Activated CD4-positive, alpha-beta memory T cell treated with anti-CD3 and anti-CD28 coated beads, Interleukin-2, amount 10 ng/mL, durations not matched to agents 7 days and 5 days (primary cell): ENCODE measurements around the gene CNOT6. TPM values are rescaled to one million over a fixed set of nuclear protein-coding genes. Genes with fewer than 3 reads are reported as not detected.
"Not testable (repeated sequence)": the region's sequence is repeated elsewhere in the genome, so short reads cannot be mapped to it uniquely, and the experiment has no call there.

Source experiments
- CTCF ChIA-PET: fragments of 350-600 bp; sonication (Branson Sonifier 250); formaldehyde crosslinking; loops from one replicate; lab custom pipeline; 2021; ENCODE audit warnings: antibody characterized with exemption, inconsistent platforms; lab: Charles Lee
- POLR2A ChIA-PET: fragments of 350-600 bp; sonication (Branson Sonifier 250); formaldehyde crosslinking; loops from one replicate; lab custom pipeline; 2021; ENCODE audit warnings: antibody characterized with exemption; lab: Charles Lee
- DNase-seq: peaks from one replicate; pipeline ENCODE4 v3.0.0-alpha.2; 2020
- H3K27ac Mint-ChIP-seq: one replicate; pipeline ENCODE4 v1.8.0; 2021; ENCODE audit warnings: mild to moderate bottlenecking, mixed read lengths
- H3K27me3 Mint-ChIP-seq: one replicate; pipeline ENCODE4 v1.8.0; 2021; ENCODE audit warnings: mixed read lengths
- H3K36me3 Mint-ChIP-seq: one replicate; pipeline ENCODE4 v1.8.0; 2021; ENCODE audit warnings: low read depth, mixed read lengths
- H3K4me1 Mint-ChIP-seq: one replicate; pipeline ENCODE4 v1.8.0; 2021; ENCODE audit warnings: mixed read lengths
- H3K4me3 Mint-ChIP-seq: one replicate; pipeline ENCODE4 v1.8.0; 2021; ENCODE audit warnings: mild to moderate bottlenecking, mixed read lengths
- H3K9me3 Mint-ChIP-seq: one replicate; pipeline ENCODE4 v1.8.0; 2021; ENCODE audit warnings: mixed read lengths
- total RNA-seq, 2 experiments: library from RNA; stranded (reverse); gene quantifications; one replicate each; pipeline ENCODE4 v1.2.3, GENCODE V29; 2021

The CNOT6 gene
- total RNA-seq, 2 experiments from 2014 or later = 34.9 to 36.2 TPM

DNA sequence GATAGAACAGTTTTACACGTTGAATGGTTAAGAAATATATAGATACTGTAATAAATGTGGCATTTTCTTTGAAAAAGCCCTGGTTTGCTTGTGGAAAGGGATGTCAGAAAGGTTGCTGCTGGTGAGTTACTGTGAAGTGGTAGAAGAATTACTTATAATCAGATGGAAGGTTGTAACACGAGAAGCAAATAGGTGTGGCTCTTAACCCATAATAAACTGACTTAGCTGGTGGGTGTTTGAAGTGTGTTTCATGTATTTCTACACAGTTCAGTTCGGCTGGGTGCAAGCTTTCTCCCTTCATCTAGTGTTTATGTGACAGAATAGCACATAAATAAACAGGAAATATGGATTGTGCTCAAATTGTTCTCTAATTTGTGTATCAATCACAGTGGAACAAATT is 5.5 kb downstream of the CNOT6 start:
- Mint-ChIP-seq H3K9me3 (no peaks in the 10 kb centered on the region), H3K27me3 (no peaks in the 10 kb centered on the region), H3K4me1 (peaks cover 23% of the 10 kb centered on the region), H3K36me3 (peaks cover 29% of the 10 kb centered on the region), H3K27ac (no peak overlapping the region), H3K4me3 (no peak overlapping the region)
- CTCF ChIA-PET = no interaction called here
- POLR2A ChIA-PET = no interaction called here
- no peak for DNase-seq

DNA sequence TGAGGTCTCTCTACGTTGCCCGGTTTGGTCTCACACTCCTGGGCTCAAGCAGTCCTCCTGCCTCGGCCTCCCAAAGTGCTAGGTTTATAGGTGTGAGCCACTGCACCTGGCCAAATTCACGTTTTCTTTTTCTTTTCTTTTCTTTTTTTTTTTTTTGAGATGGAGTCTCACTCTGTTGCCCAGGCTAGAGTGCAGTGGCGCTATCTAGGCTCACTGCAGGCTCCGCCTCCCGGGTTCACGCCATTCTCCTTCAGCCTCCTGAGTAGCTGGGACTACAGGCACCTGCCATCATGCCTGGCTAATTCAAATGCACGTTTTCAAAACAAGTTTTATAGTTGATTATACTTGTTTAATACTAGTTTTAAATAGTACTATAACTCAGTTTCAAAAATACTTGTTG is 6.1 kb downstream of the CNOT6 start:
- POLR2A ChIA-PET, DNase-seq, H3K27ac Mint-ChIP-seq, H3K4me3 Mint-ChIP-seq, H3K9me3 Mint-ChIP-seq, H3K27me3 Mint-ChIP-seq, CTCF ChIA-PET: not testable (repeated sequence)
- peaks cover 29% of the 10 kb centered on the region for H3K36me3 Mint-ChIP-seq
- H3K4me1 Mint-ChIP-seq = peaks cover 19% of the 10 kb centered on the region

DNA sequence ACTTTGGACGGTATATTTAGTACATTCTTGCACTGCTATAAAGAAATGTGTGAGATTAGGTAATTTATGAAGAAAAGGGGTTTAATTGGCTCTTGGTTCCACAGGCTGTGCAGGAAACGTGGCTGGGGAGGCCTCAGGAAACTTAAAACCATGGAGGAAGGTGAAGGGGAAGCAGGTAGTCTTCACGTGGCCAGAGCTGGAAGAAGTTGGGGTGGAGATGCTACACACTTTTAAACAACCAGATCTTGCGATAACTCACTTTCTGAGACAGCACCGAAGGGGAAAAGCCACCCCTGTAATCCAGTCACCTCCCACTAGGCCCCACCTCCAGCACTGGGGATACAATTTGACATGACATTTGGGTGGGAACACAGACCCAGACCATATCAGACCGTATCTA is 13.5 kb downstream of the CNOT6 start:
- H3K27me3 Mint-ChIP-seq = no peaks in the 10 kb centered on the region
- POLR2A ChIA-PET = no interaction called here
- DNase-seq = no peak
- peaks cover 28% of the 10 kb centered on the region for H3K36me3 Mint-ChIP-seq
- no peak overlapping the region for H3K4me3 Mint-ChIP-seq
- H3K9me3 Mint-ChIP-seq = no peaks in the 10 kb centered on the region
- CTCF ChIA-PET = no interaction called here
- H3K27ac Mint-ChIP-seq = no peak overlapping the region
- peaks cover 12% of the 10 kb centered on the region for H3K4me1 Mint-ChIP-seq

DNA sequence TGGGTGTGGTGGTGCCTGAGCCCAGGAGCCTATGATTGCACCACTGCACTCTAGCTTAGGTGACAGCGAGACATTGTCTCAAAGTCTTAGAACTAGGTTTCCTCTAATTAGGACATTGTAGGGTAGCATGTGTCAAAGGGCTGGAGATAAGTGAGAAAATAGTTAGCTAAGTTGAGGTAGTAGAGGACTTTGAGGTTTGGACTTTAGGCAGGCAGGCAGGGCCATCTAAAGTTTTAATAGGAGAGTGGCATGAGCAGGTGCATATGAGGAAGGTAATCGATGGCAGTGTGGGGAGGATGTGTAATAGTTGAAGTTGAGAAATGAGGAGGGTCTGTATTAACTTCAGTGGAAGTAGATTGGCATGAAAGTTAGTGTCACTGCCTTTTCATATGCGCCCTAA is 21.1 kb downstream of the CNOT6 start:
- no peak overlapping the region for H3K4me3 Mint-ChIP-seq
- H3K4me1 Mint-ChIP-seq = peaks cover 8% of the 10 kb centered on the region
- CTCF ChIA-PET = no interaction called here
- POLR2A ChIA-PET = no interaction called here
- H3K27me3 Mint-ChIP-seq = no peaks in the 10 kb centered on the region
- H3K36me3 Mint-ChIP-seq = peaks cover 15% of the 10 kb centered on the region
- no peak for DNase-seq
- no peak overlapping the region for H3K27ac Mint-ChIP-seq
- H3K9me3 Mint-ChIP-seq = no peaks in the 10 kb centered on the region

- CTCF ChIA-PET, POLR2A ChIA-PET, DNase-seq, H3K9me3 Mint-ChIP-seq, H3K4me3 Mint-ChIP-seq, H3K4me1 Mint-ChIP-seq, H3K27ac Mint-ChIP-seq, H3K27me3 Mint-ChIP-seq: not testable (repeated sequence)
- H3K36me3 Mint-ChIP-seq = peaks cover 15% of the 10 kb centered on the region
Measured at GRCh38 chr5:180515974-180516373, 21.8 kb downstream of the CNOT6 start.

- CTCF ChIA-PET = no interaction called here
- H3K4me1 Mint-ChIP-seq = peaks cover 8% of the 10 kb centered on the region
- no peak overlapping the region for H3K4me3 Mint-ChIP-seq
- POLR2A ChIA-PET = no interaction called here
- no peaks in the 10 kb centered on the region for H3K9me3 Mint-ChIP-seq
- DNase-seq = no peak
- H3K36me3 Mint-ChIP-seq = peaks cover 15% of the 10 kb centered on the region
- no peaks in the 10 kb centered on the region for H3K27me3 Mint-ChIP-seq
- H3K27ac Mint-ChIP-seq = no peak overlapping the region
Measured at GRCh38 chr5:180516440-180516839, 22.3 kb downstream of the CNOT6 start.

DNA sequence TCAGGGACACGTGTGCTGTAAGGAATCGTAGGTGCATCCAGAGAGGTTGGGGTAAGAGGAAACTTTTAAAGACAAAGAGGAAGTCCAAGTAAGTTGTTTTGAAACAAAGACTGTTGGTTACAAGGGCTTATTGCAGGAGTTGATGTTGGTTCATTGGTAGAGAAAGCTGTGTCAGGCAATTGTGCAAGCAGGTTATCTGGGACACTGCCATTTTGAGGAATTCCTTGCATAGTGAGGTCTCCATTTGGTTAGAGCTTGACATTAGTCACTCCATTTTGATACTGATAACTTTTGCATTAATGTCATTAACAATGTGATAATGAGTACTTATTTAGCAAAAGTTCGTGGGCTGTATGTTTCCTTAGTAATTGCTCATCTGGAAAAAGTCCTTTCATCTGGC is 24.9 kb downstream of the CNOT6 start:
- H3K4me1 Mint-ChIP-seq = peaks cover 30% of the 10 kb centered on the region
- H3K27ac Mint-ChIP-seq = no peak overlapping the region
- CTCF ChIA-PET = interaction anchor here (1.1 kb wide), 1 partner anchor 86 kb away, joined by 3 read pairs; no protein-coding TSS in a partner anchor

DNA sequence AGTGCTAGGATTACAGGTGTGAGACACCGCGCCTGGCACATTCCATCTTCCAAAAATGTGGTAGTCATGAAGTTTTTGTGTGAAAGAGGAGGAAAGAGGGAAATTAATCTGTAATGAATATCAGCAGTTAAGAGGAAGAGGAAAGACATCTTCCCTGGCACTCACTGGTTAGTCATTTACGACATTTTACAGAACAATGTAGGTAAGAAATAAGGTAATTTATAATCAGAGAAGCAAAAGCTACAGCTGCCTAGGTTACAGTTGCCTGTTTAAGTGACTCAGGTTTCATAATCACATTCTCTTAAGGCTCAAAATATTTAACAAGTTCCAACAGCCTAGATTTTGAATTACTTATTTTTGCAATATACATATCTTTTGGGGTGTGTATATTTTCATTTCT is 26.9 kb downstream of the CNOT6 start:
- POLR2A ChIA-PET = no interaction called here
- Mint-ChIP-seq H3K27ac (no peak overlapping the region), H3K36me3 (peaks cover 2% of the 10 kb centered on the region), H3K4me3 (no peak overlapping the region), H3K4me1 (peaks cover 37% of the 10 kb centered on the region), H3K27me3 (no peaks in the 10 kb centered on the region), H3K9me3 (no peaks in the 10 kb centered on the region)
- no peak for DNase-seq
- CTCF ChIA-PET = interaction anchor here (0.6 kb wide), 1 partner anchor 62 kb away, joined by 4 read pairs; no protein-coding TSS in a partner anchor

More for the DNA sequence above, 24.9 kb downstream of the CNOT6 start:
- no peaks in the 10 kb centered on the region for H3K27me3 Mint-ChIP-seq
- no peaks in the 10 kb centered on the region for H3K9me3 Mint-ChIP-seq
- no peak overlapping the region for H3K4me3 Mint-ChIP-seq
- peaks cover 9% of the 10 kb centered on the region for H3K36me3 Mint-ChIP-seq
- DNase-seq = no peak
- POLR2A ChIA-PET = no interaction called here

GRCh38 chr5:180521591-180521990 is 27.4 kb downstream of the CNOT6 start:
- Mint-ChIP-seq H3K4me1 (peaks cover 39% of the 10 kb centered on the region), H3K27me3 (no peaks in the 10 kb centered on the region), H3K36me3 (peaks cover 6% of the 10 kb centered on the region), H3K9me3 (no peaks in the 10 kb centered on the region), H3K4me3 (no peak overlapping the region), H3K27ac (no peak overlapping the region)
- ChIA-PET CTCF (interaction anchor here (0.6 kb wide), 1 partner anchor 61 kb away, joined by 4 read pairs; no protein-coding TSS in a partner anchor), POLR2A (interaction anchor here (0.7 kb wide), 1 partner anchor 610 kb away, joined by 3 read pairs; no protein-coding TSS in a partner anchor)
- DNase-seq = no peak

DNA sequence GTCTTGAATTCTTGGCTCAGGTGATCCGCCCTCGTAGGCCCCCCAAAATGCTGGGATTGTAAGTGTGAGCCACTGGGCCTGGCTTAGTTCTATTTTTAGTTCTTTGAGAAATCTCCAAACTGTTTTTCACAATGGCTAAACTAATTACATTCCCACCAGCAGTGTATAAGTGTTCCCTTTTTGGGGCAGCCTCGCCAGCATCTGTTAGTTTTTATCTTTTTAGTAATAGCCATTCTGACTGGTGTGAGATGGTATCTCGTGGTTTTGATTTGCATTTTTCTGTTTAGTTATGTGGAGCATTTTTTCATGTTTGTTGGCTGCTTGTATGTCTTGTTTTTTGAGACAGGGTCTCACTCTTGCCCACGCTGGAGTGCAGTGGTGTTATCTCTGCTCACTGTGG is 28.2 kb downstream of the CNOT6 start:
- Mint-ChIP-seq H3K4me3 (no peak overlapping the region), H3K27me3 (no peaks in the 10 kb centered on the region)
- POLR2A ChIA-PET = interaction anchor here (0.7 kb wide), 1 partner anchor 610 kb away, joined by 3 read pairs; no protein-coding TSS in a partner anchor

DNA sequence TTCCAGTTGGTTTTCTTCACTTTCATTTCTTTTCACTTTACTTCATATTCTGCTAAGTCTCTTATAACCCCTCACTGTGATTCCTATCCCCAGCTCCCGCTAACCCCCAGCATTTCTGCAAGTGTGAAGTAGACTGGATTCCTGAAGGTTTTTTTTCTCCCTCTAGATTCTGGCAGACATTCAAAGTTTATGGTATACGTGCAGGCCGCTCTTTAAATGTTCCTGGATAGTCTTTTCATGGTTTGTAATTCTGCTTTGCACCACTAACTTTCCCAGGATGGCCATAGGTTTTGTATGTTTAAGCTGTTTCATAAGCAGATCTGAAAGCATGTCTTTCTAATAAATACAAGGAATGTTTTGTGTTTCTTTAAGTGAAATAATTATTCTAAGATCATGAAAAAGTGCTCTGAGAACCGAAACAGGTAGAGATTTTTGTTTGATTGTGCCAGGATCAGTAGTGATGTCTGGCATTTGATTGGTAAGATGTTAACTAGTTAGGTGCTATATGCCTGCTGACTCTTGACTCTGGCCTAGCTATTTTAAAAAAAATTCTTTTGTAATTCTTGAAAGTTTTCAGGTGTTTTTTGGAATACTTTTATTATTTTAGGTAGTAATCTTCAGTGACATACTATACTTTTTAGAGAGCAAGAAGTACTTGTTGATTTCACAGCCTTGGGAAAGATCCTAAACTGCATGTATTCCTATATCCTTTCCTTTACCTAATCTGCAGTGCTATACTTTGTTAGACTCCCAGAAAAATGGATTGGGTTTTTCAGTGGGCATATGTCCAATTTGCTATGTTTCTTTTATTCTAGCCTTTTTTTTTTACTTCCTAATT is 29.7 kb downstream of the CNOT6 start:
- CTCF ChIA-PET = no interaction called here
- Mint-ChIP-seq H3K4me1 (peaks cover 37% of the 10 kb centered on the region), H3K27ac (no peak overlapping the region), H3K27me3 (no peaks in the 10 kb centered on the region), H3K4me3 (no peak overlapping the region), H3K9me3 (no peaks in the 10 kb centered on the region), H3K36me3 (peaks cover 6% of the 10 kb centered on the region)
- no peak for DNase-seq
- POLR2A ChIA-PET = no interaction called here

More for the DNA sequence above, 28.2 kb downstream of the CNOT6 start:
- peaks cover 39% of the 10 kb centered on the region for H3K4me1 Mint-ChIP-seq
- no peak overlapping the region for H3K27ac Mint-ChIP-seq
- H3K36me3 Mint-ChIP-seq = peaks cover 6% of the 10 kb centered on the region
- no peak for DNase-seq
- no peaks in the 10 kb centered on the region for H3K9me3 Mint-ChIP-seq
- CTCF ChIA-PET = interaction anchor here (0.9 kb wide), 1 partner anchor 27 kb away, joined by 3 read pairs; no protein-coding TSS in a partner anchor

DNA sequence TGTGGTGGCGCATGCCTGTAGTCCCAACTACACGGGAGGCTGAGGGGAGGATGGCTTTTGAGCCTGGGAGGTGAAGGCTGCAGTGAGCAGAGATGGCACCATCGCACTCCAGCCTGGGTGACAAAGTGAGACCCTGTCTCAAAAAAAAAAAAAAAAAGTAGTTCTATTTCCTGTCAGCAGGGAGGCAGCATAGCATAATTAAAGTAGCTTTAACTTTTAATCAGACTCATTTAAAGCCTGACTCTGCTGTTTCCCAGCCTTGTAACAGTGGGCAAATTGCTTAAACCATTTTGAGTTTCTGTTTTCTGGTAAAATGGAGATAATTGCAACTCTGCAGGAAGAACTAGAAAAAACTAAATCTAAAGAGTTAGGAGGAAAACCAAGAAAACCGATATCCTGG is 31.2 kb downstream of the CNOT6 start:
- H3K4me1 Mint-ChIP-seq = peaks cover 37% of the 10 kb centered on the region
- H3K36me3 Mint-ChIP-seq = peaks cover 18% of the 10 kb centered on the region
- no peaks in the 10 kb centered on the region for H3K27me3 Mint-ChIP-seq
- ChIA-PET CTCF (no interaction called here), POLR2A (no interaction called here)
- H3K9me3 Mint-ChIP-seq = no peaks in the 10 kb centered on the region
- no peak overlapping the region for H3K4me3 Mint-ChIP-seq
- DNase-seq = no peak
- H3K27ac Mint-ChIP-seq = no peak overlapping the region

DNA sequence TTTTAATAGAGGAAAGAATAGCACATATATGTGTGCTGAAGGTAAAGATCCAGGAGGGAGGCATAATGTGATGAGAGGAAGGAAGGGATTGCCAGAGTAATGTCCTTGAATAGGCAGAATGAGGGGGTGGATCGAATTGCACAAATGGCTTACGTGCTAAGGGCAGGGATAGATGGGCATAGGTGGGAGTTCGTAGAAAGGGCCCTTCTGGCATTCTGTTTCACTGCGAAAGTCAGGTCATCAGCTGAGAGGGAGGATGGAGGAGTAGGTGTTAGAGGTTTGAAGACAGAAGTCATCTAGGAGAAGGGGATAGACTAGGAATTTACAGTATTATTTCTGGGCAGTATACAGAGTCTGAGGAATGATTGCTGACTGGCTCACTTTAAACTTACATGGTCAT is 32.1 kb downstream of the CNOT6 start:
- CTCF ChIA-PET = no interaction called here
- no peaks in the 10 kb centered on the region for H3K27me3 Mint-ChIP-seq

More for the DNA sequence above, 32.1 kb downstream of the CNOT6 start:
- peaks cover 37% of the 10 kb centered on the region for H3K4me1 Mint-ChIP-seq
- no peak overlapping the region for H3K4me3 Mint-ChIP-seq
- H3K27ac Mint-ChIP-seq = no peak overlapping the region
- POLR2A ChIA-PET = no interaction called here
- H3K36me3 Mint-ChIP-seq = peaks cover 20% of the 10 kb centered on the region
- no peak for DNase-seq
- H3K9me3 Mint-ChIP-seq = no peaks in the 10 kb centered on the region
